VCaP (cell line): ENCODE results near the gene CHD6.

Experiments
- H3K27ac ChIP-seq: fragments of 450-650 bp; 2 replicates; pipeline ENCODE4 v1.5.1; 2017
- TF ChIP-seq, protein P1 (sequence below): fragments of 450-650 bp; conservative IDR thresholded peaks from 2 replicates; pipeline ENCODE4 v1.5.1; 2017; ENCODE audit warnings: mild to moderate bottlenecking, moderate library complexity

The CHD6 gene

DNA sequence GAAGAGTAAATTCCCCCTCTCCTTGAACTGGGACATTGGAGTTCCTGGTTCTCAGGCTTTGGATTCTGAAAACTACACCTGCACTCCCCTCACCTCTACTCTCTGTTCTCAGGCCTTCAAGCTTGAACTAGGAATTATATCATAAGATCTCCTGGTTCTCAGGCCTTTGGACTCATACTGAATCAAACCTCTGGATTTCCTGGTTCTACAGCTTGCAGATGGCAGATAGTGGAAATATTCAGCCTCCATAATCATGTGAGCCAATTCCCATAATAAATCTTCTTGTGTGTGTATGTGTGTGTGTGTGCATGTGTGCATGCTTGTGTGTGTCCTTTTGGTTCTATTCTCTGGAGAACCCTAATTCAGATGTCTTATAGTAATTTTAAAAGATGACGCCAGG lies 12.7 kb upstream of the CHD6 start:
- H3K27ac ChIP-seq, result no peak overlapping the region
- TF ChIP-seq, protein P1, sequence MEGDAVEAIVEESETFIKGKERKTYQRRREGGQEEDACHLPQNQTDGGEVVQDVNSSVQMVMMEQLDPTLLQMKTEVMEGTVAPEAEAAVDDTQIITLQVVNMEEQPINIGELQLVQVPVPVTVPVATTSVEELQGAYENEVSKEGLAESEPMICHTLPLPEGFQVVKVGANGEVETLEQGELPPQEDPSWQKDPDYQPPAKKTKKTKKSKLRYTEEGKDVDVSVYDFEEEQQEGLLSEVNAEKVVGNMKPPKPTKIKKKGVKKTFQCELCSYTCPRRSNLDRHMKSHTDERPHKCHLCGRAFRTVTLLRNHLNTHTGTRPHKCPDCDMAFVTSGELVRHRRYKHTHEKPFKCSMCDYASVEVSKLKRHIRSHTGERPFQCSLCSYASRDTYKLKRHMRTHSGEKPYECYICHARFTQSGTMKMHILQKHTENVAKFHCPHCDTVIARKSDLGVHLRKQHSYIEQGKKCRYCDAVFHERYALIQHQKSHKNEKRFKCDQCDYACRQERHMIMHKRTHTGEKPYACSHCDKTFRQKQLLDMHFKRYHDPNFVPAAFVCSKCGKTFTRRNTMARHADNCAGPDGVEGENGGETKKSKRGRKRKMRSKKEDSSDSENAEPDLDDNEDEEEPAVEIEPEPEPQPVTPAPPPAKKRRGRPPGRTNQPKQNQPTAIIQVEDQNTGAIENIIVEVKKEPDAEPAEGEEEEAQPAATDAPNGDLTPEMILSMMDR, result no peak

DNA sequence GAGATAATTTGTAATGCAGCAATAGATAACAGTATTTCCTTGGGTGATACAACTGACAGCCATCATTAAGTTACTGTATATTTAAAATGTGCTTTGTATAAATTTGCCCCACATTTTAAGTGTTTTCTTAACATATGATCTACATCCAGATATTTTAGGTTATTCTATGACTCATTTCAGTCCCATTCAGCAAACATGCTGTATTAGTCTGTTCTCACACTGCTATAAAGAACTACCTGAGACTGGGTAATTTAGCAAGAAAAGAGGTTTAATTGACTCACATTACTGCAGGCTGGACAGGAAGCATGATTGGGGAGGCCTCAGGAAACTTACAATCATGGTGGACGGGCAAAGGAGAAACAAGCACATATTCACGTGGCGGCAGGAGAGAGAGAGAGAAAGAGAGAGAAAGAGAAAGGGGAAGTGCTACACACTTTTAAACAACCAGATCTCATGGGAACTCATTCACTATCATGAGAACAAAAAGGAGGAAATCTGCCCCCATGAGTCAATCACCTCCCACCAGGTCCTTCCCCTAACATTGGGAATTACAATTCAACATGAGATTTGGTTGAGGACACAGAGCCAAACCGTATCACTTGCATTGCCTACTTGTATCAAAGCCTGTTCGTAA lies 9.6 kb upstream of the CHD6 start:
- TF ChIP-seq, protein P1, result no peak

DNA sequence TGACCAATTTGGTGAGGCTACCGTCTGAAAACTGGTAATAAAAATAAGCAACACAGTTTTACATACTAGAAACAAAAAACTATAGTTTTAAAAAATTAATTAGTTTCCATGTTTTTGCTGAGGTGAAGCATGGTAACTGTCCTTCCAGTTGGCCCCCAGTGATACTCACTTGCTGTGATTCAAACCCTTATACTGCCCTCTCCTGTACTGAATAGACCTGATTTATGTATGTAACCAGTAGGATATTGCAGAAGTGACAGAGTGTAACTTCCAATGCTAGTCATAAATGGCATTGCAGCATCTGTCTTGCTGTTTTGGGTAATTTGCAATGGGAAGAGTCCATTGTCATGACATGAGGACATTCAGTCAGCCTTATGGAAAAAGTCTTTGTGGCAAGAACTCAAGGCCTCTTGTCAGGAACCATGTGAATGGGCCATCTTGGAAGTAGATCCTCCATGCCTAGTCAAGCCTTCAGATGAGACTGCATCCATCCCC lies 8.9 kb upstream of the CHD6 start:
- H3K27ac ChIP-seq, result no peak overlapping the region
- TF ChIP-seq, protein P1, result 0 out of 2 replicates have a peak, but pooled peaks have one; percentile 2

More for the DNA sequence above, 9.6 kb upstream of the CHD6 start:
- no peak overlapping the region for H3K27ac ChIP-seq

DNA sequence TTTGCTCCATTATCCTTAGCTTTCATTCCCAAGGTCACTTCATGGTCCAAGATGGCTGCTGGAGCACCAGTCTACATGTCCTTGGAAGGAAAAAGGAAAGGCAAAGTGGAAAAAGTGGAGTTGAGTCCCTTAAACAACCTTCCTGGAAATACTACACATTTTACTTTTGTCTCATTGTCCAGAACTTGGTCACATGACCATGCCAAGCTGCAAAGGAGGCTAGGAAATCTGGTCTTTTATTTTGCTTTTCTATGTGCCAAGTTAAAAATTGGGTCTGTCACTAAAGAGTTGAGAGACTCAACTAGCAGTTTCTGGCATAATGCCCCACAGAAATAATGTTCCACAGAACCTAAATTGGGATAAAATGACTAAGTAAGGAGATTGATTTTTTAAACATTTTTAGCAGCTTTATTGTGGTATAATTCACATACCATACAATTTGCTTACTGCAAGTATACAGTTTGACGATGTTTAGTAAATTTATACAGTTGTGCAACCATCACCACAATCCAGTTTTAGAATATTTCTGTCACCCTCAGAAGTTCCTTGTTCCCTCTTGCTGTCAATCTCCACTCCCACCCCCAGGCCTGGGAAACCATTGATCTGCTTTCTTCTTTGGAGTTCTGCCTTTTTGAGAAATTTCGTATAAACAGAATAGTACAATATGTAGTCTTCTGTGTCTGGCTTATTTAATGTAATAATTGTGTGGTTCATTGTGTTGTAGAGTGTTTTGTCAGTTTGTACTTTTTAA lies 5.6 kb upstream of the CHD6 start:
- TF ChIP-seq, protein P1, result no peak
- no peak overlapping the region for H3K27ac ChIP-seq

DNA sequence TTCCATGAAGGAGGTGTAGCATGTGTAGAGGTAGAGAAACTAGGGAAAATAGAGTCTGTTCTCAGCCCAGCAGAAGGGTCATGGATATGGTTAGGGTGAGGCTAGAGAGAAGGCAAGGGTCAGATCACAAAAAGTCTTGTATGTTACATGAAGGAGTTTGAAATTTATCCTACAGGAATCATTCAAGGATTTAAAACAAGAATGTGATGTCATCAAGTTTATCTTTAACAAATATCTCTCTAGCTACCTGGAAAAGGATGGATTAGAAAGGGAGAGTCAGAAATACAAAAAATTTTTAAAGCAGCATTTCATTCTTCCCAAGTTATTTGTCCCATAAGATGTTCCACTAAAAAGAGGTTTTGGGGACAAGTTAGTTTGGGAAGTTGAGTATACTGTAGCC lies 4.4 kb upstream of the CHD6 start:
- H3K27ac ChIP-seq, result no peak overlapping the region
- TF ChIP-seq, protein P1, result no peak

DNA sequence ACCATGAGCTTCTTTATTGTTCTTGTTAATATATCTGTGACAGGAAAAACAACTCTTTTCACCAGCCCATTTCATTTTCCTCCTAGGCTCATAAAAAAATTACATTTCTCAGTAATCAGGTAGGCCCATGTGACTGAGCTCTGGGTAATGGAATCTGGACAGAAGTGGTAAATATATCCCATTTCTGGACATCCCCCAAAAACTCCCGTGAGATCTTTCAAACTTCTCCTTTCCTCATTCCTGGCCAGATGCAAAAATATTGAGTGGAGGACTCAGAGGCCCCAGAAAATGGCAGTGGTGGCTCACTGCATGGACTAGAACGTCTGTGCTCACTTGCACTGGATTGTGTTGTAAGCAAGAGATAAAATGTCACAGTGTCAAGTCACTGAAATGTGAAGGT lies 3.8 kb upstream of the CHD6 start:
- peak overlapping the region; percentile 7; the same call in 1 of the 2 replicates for H3K27ac ChIP-seq
- TF ChIP-seq, protein P1, result no peak

- TF ChIP-seq, protein P1, result no peak
- H3K27ac ChIP-seq, result peak overlapping the region; percentile 7; the same call in 1 of the 2 replicates
These were observed 3.2 kb upstream of the CHD6 start for GRCh38 chr20:41621421-41621820.
